Kidney (tissue), 22 donors: ENCODE measurements around the gene TMEM126A. TPM values are rescaled to one million over a fixed set of nuclear protein-coding genes. Genes with fewer than 3 reads are reported as not detected.
A peak's percentile ranks its signal among the peaks of the same experiment; 100 is the strongest.

Experiments
- DNase-seq, 5 donors: peaks; one replicate each; pipeline ENCODE4 v3.0.0-alpha.2; 2013 to 2020
- FAIRE-seq: peaks from 2 replicates; lab custom pipeline; 2012; peaks lifted over from hg19 to GRCh38; lab: Jason Lieb, UNC
- H3K27ac ChIP-seq, 2 donors: one replicate each; pipeline ENCODE4 v1.7.0; 2013; ENCODE audit warnings: low read depth in 2 of 2, low read length in 2 of 2, inconsistent platforms in 1 of 2
- H3K27me3 ChIP-seq: one replicate; pipeline ENCODE4 v1.7.1; 2013; ENCODE audit warnings: low read length, inconsistent platforms; ENCODE audit not compliant: control insufficient read depth, insufficient read depth
- H3K36me3 ChIP-seq, 3 donors: one replicate each; pipeline versions ENCODE4 v1.7.0 to v1.7.1; 2013; ENCODE audit warnings: low read length in 3 of 3, control low read depth in 1 of 3, inconsistent platforms in 1 of 3; ENCODE audit not compliant: insufficient read depth in 3 of 3, control insufficient read depth in 2 of 3
- H3K4me1 ChIP-seq, 3 donors: one replicate each; pipeline versions ENCODE4 v1.7.0 to v1.7.1; 2013; ENCODE audit warnings: low read length in 3 of 3, inconsistent platforms in 1 of 3, low read depth in 1 of 3; ENCODE audit not compliant: control insufficient read depth in 2 of 3, insufficient read depth in 2 of 3
- H3K4me3 ChIP-seq, 3 donors: one replicate each; pipeline versions ENCODE4 v1.7.0 to v1.8.1; 2013; ENCODE audit warnings: low read length in 3 of 3, control low read depth in 1 of 3, inconsistent platforms in 1 of 3
- H3K9ac ChIP-seq, 3 donors: one replicate each; pipeline versions ENCODE4 v1.7.0 to v1.7.1; 2013; ENCODE audit warnings: low read length in 3 of 3, control low read depth in 1 of 3, inconsistent platforms in 1 of 3
- H3K9me3 ChIP-seq, 3 donors: one replicate each; pipeline versions ENCODE4 v1.7.0 to v1.7.1; 2013; ENCODE audit warnings: low read length in 3 of 3, control low read depth in 1 of 3, inconsistent platforms in 1 of 3; ENCODE audit not compliant: control insufficient read depth in 2 of 3, insufficient read depth in 1 of 3
- intact Hi-C: fragments of 100-400 bp; cut with DNase I; formaldehyde crosslinking; loops from one replicate; pipeline ENCODE4 v1.11.1; 2022
- long read RNA-seq, 10 donors: library from polyadenylated mRNA in 1 of 10; unstranded in 1 of 10; transcript quantifications; one replicate each; pipeline ENCODE4 v2.0.0 and lab custom pipeline, GENCODE V29; 2021 to 2026
- polyA plus RNA-seq: library from polyadenylated mRNA; stranded (reverse); fragments of 350-450 nt; fragmentation: Illumina TruSeq; extraction: RNeasy Lipid Tissue Mini Kit (QIAGEN cat#74804); gene quantifications from one replicate; pipeline ENCODE4 v1.2.3, GENCODE V29; 2014; ENCODE audit warnings: low read depth, low replicate concordance; ENCODE audit not compliant: insufficient read depth
- total RNA-seq: library from RNA; stranded (reverse); fragmentation: NEBNext Ultra II Directional; extraction: Animal tissue kit (Norgen Biotek cat#: 25700); gene quantifications from one replicate; pipeline ENCODE4 v1.2.1, GENCODE V29; 2021
- TF ChIP-seq, protein P1 (sequence below): IDR thresholded peaks from 3 replicates; pipeline ENCODE4 v1.5.1; 2012; ENCODE audit warnings: mild to moderate bottlenecking, moderate library complexity, borderline replicate concordance; ENCODE audit not compliant: insufficient read depth; ENCODE audit errors: extremely low read depth
- donor health status: control.
- donor health status: control.
- donor health status: control.
- donor health status: control.
- donor health status: control.
- donor health status: DM: yes; HTN: yes; CAD: no.
- donor health status: Normal renal cell carcinoma (clear cell type).

The TMEM126A gene
- total RNA-seq: 20.3 TPM
- polyA plus RNA-seq: 63.8 TPM
- long read RNA-seq, donor 1, transcript TMEM126A-201 (5 exons, 739 nt): major isoform, 10 of 10 reads
- long read RNA-seq, donor 1, partial matches to known transcripts: 0 of 10 reads
- long read RNA-seq, donor 1, other reads (novel, unspliced or antisense): 0 of 10 reads
- long read RNA-seq, donor 2, transcript TMEM126A-201 (5 exons, 739 nt): major isoform, 15 of 21 reads
- long read RNA-seq, donor 2, partial matches to known transcripts: 5 of 21 reads
- long read RNA-seq, donor 2, other reads (novel, unspliced or antisense): 0 of 21 reads
- long read RNA-seq, donor 3, transcript TMEM126A-201 (5 exons, 739 nt): major isoform, 13 of 15 reads
- long read RNA-seq, donor 3, partial matches to known transcripts: 0 of 15 reads
- long read RNA-seq, donor 3, other reads (novel, unspliced or antisense): 0 of 15 reads
- long read RNA-seq, donor 4, transcript TMEM126A-201 (5 exons, 739 nt): major isoform, 11 of 12 reads
- long read RNA-seq, donor 4, partial matches to known transcripts: 0 of 12 reads
- long read RNA-seq, donor 4, other reads (novel, unspliced or antisense): 0 of 12 reads
- long read RNA-seq, donor 5, partial matches to known transcripts: 0 of 1 reads
- long read RNA-seq, donor 5, other reads (novel, unspliced or antisense): 0 of 1 reads
- long read RNA-seq, donor 6, transcript TMEM126A-201 (5 exons, 739 nt): major isoform, 39 of 63 reads
- long read RNA-seq, donor 6, partial matches to known transcripts: 18 of 63 reads
- long read RNA-seq, donor 6, other reads (novel, unspliced or antisense): 0 of 63 reads
- long read RNA-seq, donor 7, partial matches to known transcripts: 1 of 3 reads
- long read RNA-seq, donor 7, other reads (novel, unspliced or antisense): 1 of 3 reads
- long read RNA-seq, donor 8, transcript TMEM126A-201 (5 exons, 739 nt): major isoform, 24 of 26 reads
- long read RNA-seq, donor 8, partial matches to known transcripts: 0 of 26 reads
- long read RNA-seq, donor 8, other reads (novel, unspliced or antisense): 0 of 26 reads
- long read RNA-seq, donor 9, transcript TMEM126A-201 (5 exons, 739 nt): major isoform, 8 of 8 reads
- long read RNA-seq, donor 9, partial matches to known transcripts: 0 of 8 reads
- long read RNA-seq, donor 9, other reads (novel, unspliced or antisense): 0 of 8 reads
- long read RNA-seq, donor 10, transcript TMEM126A-201 (5 exons, 739 nt): major isoform, 5 of 15 reads
- long read RNA-seq, donor 10, partial matches to known transcripts: 6 of 15 reads
- long read RNA-seq, donor 10, other reads (novel, unspliced or antisense): 0 of 15 reads

DNA sequence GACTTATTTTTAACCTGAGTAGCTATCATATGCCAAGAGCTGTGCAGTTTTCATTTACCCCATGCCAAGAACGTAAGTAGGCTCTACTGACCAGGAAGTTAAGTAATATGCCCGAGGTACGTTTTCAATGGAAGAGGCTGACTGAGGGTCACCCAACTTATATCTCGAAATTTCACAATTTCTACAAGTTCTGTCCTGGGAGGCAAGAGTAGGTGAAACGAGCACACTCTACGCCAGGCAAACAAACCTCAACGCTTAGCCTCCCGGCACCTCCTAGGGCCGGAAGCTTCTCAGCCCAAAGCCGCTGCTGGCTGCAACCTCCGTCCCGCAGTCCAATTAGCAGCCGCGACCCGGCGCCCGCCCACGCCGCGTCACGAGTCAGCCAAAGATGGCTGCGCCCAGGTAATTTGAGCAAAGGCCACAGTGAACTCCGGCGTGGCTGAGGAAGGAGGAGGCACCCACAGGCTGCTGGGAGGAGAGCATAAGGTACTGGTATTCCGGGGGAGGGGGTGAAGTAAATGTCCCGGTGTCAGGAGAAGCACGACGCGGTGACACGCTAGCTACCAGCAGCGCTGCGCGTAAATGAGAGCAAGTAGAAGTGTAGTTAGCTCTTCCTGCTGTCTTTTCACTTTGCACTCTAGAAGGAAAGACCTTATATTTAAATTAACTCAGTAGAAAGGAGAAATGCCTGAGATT lies at the start of gene TMEM126A:
TMEM126A (plus strand) TSS at position 364 of the 696 bp plus-strand sequence. CDS start 2,289 bp downstream, outside the sequence.
- Histone ChIP-seq H3K27me3 (no peaks in the 10 kb centered on the region), H3K36me3 (peaks cover 0 to 3% (median 0%) of the 10 kb centered on the region in 3 donors), H3K9me3 (no peaks in the 10 kb centered on the region), H3K9ac (peak within 1 kb of the TSS; percentile 85 to 93 (median 85)), H3K4me1 (peaks cover 0 to 9% (median 3%) of the 10 kb centered on the region in 3 donors), H3K4me3 (peak within 1 kb of the TSS; percentile 97), H3K27ac (peak within 1 kb of the TSS; percentile 2 to 80)
- TF ChIP-seq, protein P1, sequence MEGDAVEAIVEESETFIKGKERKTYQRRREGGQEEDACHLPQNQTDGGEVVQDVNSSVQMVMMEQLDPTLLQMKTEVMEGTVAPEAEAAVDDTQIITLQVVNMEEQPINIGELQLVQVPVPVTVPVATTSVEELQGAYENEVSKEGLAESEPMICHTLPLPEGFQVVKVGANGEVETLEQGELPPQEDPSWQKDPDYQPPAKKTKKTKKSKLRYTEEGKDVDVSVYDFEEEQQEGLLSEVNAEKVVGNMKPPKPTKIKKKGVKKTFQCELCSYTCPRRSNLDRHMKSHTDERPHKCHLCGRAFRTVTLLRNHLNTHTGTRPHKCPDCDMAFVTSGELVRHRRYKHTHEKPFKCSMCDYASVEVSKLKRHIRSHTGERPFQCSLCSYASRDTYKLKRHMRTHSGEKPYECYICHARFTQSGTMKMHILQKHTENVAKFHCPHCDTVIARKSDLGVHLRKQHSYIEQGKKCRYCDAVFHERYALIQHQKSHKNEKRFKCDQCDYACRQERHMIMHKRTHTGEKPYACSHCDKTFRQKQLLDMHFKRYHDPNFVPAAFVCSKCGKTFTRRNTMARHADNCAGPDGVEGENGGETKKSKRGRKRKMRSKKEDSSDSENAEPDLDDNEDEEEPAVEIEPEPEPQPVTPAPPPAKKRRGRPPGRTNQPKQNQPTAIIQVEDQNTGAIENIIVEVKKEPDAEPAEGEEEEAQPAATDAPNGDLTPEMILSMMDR: no peak
- intact Hi-C loops: no loop called here
- FAIRE-seq (peak; percentile 39), DNase-seq (peak; percentile 94 to 96 (median 95))

DNA sequence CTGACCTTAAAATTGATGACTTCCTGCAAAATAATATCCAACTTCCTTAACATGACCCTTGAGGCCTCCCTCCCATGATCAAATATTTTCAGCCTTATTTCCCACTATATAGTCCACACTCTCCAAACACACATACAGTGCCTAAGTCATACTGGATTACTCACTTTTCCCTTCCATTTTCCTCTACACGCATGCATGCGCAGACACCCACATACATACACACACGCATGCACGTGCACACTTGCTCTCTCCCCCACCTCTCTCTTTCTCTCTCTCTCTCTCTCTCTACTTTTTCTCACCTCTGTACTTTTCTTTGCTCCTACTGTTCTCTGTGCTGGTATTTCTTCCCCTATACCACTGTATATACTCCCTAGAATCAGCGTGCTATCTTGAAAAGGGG lies 48.7 kb upstream of the TMEM126A start:
- no peaks in the 10 kb centered on the region for H3K36me3 ChIP-seq
- no peak overlapping the region for H3K27ac ChIP-seq
- no peak overlapping the region for H3K9ac ChIP-seq
- no peak overlapping the region for H3K4me3 ChIP-seq
- H3K9me3 ChIP-seq: no peaks in the 10 kb centered on the region
- FAIRE-seq (no peak), DNase-seq (no peak)
- no peaks in the 10 kb centered on the region for H3K27me3 ChIP-seq
- TF ChIP-seq, protein P1: no peak
- intact Hi-C loops: no loop called here
- no peaks in the 10 kb centered on the region for H3K4me1 ChIP-seq

DNA sequence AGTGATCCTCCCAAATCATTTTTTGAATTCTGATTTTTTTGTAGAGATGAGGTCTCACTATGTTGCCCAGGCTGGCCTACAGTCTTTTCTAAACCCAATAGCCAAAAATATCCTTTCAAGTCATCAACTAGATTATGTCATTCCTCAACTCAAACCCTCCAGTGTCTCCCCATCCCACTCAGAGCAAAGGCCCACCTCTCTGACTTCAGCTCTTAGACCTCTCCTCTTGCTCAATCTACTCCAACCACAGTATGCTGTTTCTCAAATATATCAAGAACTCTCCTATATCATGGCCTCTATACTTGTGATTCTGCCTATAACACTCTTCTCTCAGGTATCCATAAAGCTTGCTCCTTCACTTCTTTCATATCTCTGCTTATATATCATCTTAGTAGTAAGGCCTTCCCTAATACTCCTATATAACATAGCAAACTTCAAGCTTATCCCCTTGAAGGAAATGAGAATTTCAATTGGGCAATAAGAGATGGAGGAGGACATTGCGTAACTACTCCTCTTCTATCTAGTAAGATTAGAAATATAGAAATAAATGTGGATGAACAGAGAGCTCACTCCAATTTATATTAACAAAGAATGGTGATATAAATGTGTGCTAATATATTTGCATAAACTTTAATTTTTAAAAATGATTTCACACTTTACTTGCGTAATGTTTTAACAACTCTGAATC lies 45.1 kb upstream of the TMEM126A start:
- Histone ChIP-seq H3K36me3 (no peaks in the 10 kb centered on the region), H3K4me1 (no peaks in the 10 kb centered on the region), H3K27ac (no peak overlapping the region), H3K4me3 (no peak overlapping the region), H3K27me3 (no peaks in the 10 kb centered on the region), H3K9ac (no peak overlapping the region), H3K9me3 (no peaks in the 10 kb centered on the region)
- intact Hi-C loops: no loop called here
- no peak for DNase-seq
- TF ChIP-seq, protein P1: no peak
- FAIRE-seq: no peak
